GM23248 (cell line): ENCODE data around the gene SV2C.
"Not testable (repeated sequence)": the region's sequence is repeated elsewhere in the genome, so short reads cannot be mapped to it uniquely, and the experiment has no call there.

Source experiments
- EZH2 ChIP-seq: fragments of 200-600 bp; sonication (generic); IDR thresholded peaks from 2 replicates; pipeline ENCODE4 v1.6.1; 2018; ENCODE audit warnings: antibody characterized with exemption, mild to moderate bottlenecking; ENCODE audit not compliant: insufficient read depth, poor library complexity, severe bottlenecking
- EZH2phosphoT487 ChIP-seq: fragments of 200-600 bp; sonication (generic); IDR thresholded peaks from 2 replicates; pipeline ENCODE4 v1.6.1; 2018; ENCODE audit warnings: antibody characterized with exemption, moderate library complexity, mild to moderate bottlenecking, low read depth; ENCODE audit not compliant: insufficient read depth

DNA sequence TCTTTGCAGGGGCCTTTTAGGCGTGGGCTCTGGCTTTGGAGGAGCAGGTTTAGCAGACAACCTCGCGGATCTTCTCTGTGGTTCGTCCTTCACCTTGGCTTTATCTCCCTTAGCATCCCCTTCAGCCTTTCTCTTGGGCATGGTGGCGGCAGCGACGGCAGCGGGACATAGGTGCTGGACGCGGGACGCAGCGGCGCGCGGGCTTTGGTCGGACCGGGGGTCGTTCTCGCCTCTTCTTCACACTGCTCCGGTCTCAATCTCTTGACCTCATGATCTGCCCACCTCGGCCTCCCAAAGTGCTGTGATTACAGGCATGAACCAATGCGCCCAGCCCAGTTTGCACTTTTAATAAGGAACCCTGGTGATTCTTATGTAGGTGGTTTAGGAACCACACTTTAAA is 159.0 kb downstream of the SV2C start:
- TF ChIP-seq EZH2, EZH2phosphoT487: not testable (repeated sequence)
